Transverse colon (tissue), 4 donors: ENCODE measurements around the gene SIMC1. TPM values are rescaled to one million over a fixed set of nuclear protein-coding genes. Genes with fewer than 3 reads are reported as not detected.

Source experiments
- DNase-seq: peaks from one replicate; pipeline ENCODE4 v3.0.0-alpha.2; 2019
- H3K27ac ChIP-seq, 4 donors: fragments of 200-600 bp; sonication (generic); 2 replicates each; pipeline ENCODE4 v1.5.1; 2016 to 2018; ENCODE audit warnings: inconsistent platforms in 4 of 4
- H3K27me3 ChIP-seq: fragments of 200-600 bp; sonication (generic); 2 replicates; pipeline ENCODE4 v1.5.1; 2017; ENCODE audit warnings: inconsistent platforms
- H3K36me3 ChIP-seq, 4 donors: fragments of 200-600 bp; sonication (generic); 2 replicates each; pipeline ENCODE4 v1.5.1; 2017 to 2019; ENCODE audit warnings: inconsistent platforms in 4 of 4
- H3K4me1 ChIP-seq, 4 donors: fragments of 200-600 bp; sonication (generic); 2 replicates each; pipeline ENCODE4 v1.5.1; 2017 to 2020; ENCODE audit warnings: inconsistent platforms in 4 of 4
- H3K4me3 ChIP-seq, 4 donors: fragments of 200-600 bp; sonication (generic); 1 replicate in 1 of 4; 2 replicates in 3 of 4; pipeline versions ENCODE4 v1.5.1 to v1.6.1; 2017 to 2019; ENCODE audit warnings: inconsistent platforms in 4 of 4
- H3K9me3 ChIP-seq, 2 donors: fragments of 200-600 bp; sonication (generic); 2 replicates each; pipeline ENCODE4 v1.5.1; 2017 to 2019; ENCODE audit warnings: inconsistent platforms in 2 of 2
- EP300 ChIP-seq: sonication (generic); formaldehyde crosslinking; IDR thresholded peaks from one replicate; pipeline ENCODE4 v1.6.1; 2017; ENCODE audit warnings: antibody characterized with exemption, low read depth
- POLR2A ChIP-seq: fragments of 450-650 bp; IDR thresholded peaks from one replicate; pipeline ENCODE4 v1.6.1; 2016; ENCODE audit warnings: antibody characterized with exemption, mild to moderate bottlenecking, moderate library complexity
- POLR2AphosphoS5 ChIP-seq, 3 donors: sonication (generic); formaldehyde crosslinking; IDR thresholded peaks; one replicate each; pipeline ENCODE4 v1.6.1; 2016; ENCODE audit warnings: antibody characterized with exemption in 3 of 3
- WGBS, 2 donors: methylation state at CpG; one replicate each; pipeline ENCODE4 v1.1.5; 2018; ENCODE audit warnings: low coverage in 1 of 2; 5-methylcytosine and 5-hydroxymethylcytosine counted together
- in situ Hi-C, 4 donors: fragments of 200-750 bp; cut with MboI; loops; one replicate each; pipeline versions ENCODE4 v1.15.0 to v1.15.1; 2017; ENCODE audit warnings: low sequenced_read_pairs in 3 of 4, low pct_ligation_motif_present in 1 of 4, low pct_unique_long_range_greater_than_20kb in 1 of 4
- intact Hi-C: fragments of 100-400 bp; cut with DNase I; formaldehyde crosslinking; loops from one replicate; pipeline ENCODE4 v1.15.1; 2023; ENCODE audit warnings: low total_unique reads
- small RNA-seq, 4 donors: library from RNA; depleted of rRNA; stranded (forward); fragments of <200 nt; gene quantifications; one replicate each; pipeline ENCODE3, GENCODE V24; 2016
- total RNA-seq, 4 donors: library from RNA; depleted of rRNA; stranded (reverse); fragments of >200 nt; gene quantifications; one replicate each; pipeline ENCODE4 v1.1.0, GENCODE V29; 2016
- TF ChIP-seq, protein P1 (sequence below), 5 experiments: fragments of 200-600 bp in 3 of 5; fragments of 450-650 bp in 2 of 5; sonication (generic) in 3 of 5; IDR thresholded peaks; 1 replicate in 2 of 5; 2 replicates in 3 of 5; pipeline ENCODE4 v1.5.1; 2016 to 2017; ENCODE audit warnings: antibody characterized with exemption in 5 of 5, inconsistent platforms in 3 of 5, mild to moderate bottlenecking in 2 of 5, moderate library complexity in 1 of 5

Gene SIMC1
- total RNA-seq, 4 donors from 2014 or later = 15.0 to 21.2 (median 17.7) TPM

DNA sequence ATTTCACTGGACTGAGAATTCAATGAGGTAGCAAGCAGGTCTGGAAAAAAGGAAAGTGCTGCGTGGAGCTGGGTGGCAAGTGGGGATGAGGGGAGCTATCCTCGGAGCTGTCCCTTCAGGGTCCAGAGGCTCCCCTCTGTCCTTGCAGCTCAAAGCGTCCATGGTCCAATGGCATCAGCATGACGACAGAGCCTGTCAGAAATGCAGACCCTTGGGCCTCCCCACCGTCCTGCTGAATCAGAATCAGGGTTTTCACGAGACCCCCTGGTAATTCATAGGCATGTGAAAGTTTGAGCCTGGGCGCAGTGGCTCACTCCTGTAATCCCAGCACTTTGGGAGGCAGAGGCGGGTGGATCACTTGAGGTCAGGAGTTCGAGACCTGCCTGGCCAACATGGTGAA is 155.9 kb downstream of the SIMC1 start:
- Histone ChIP-seq H3K4me3 (no peak overlapping the region), H3K4me1 (peaks cover 0 to 14% (median 5%) of the 10 kb centered on the region in 4 donors), H3K36me3 (peaks cover 0 to 10% (median 1%) of the 10 kb centered on the region in 4 donors), H3K9me3 (no peaks in the 10 kb centered on the region), H3K27ac (no peak overlapping the region), H3K27me3 (no peaks in the 10 kb centered on the region)
- DNase-seq = no peak
- TF ChIP-seq EP300 = no peak
- TF ChIP-seq, protein P1, sequence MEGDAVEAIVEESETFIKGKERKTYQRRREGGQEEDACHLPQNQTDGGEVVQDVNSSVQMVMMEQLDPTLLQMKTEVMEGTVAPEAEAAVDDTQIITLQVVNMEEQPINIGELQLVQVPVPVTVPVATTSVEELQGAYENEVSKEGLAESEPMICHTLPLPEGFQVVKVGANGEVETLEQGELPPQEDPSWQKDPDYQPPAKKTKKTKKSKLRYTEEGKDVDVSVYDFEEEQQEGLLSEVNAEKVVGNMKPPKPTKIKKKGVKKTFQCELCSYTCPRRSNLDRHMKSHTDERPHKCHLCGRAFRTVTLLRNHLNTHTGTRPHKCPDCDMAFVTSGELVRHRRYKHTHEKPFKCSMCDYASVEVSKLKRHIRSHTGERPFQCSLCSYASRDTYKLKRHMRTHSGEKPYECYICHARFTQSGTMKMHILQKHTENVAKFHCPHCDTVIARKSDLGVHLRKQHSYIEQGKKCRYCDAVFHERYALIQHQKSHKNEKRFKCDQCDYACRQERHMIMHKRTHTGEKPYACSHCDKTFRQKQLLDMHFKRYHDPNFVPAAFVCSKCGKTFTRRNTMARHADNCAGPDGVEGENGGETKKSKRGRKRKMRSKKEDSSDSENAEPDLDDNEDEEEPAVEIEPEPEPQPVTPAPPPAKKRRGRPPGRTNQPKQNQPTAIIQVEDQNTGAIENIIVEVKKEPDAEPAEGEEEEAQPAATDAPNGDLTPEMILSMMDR (IDR thresholded peaks at IDR 0.05) = no peak
- TF ChIP-seq POLR2A = no peak
- no peak for TF ChIP-seq POLR2AphosphoS5 (IDR thresholded peaks at IDR 0.05)
- WGBS, 2 donors = 88% methylated on average over 9 of the region's 9 CpGs; no CpG with 5 or more reads in 1 of the 2 donors
- intact Hi-C loops (no loop called here), in situ Hi-C loops (no loop called here)

DNA sequence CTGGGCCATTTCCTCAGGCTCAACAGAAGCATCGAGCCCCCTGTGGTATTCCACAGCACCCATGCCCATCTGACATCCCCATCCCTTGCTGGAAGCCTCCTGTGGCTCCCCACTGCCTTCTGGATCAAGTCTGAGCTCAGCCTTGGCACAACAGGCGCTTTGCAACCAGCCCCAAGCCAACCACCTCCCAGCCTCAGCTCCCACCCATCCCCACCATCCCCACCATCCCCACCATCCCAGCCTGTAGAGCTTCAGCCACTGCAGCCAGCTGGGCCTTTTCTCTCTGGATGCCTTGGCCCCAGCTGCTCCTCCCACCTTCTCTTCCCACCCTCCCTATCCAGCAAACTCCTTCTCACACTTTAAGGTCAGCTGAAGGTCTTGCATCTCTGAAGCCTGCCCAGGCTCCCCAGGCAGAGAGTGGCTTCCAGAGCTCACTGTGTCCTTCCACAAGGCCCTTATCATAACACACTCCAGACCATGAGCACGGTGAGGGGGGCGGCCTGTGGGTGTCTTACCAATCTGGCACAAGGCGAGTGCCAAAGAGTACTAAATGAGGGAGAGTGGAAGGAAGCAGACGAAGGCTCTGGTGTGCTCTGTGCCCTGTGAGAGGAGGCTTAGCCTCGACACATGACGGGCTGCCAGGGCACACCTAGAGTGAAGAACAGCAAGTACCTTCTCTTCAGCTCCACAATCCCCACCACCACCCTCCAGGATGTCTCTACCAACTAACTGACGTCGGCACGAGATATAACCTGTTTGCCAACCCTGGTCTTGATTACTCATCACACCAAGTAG is 156.9 kb downstream of the SIMC1 start:
- intact Hi-C loops = no loop called here
- H3K36me3 ChIP-seq = peaks cover 0 to 10% (median 1%) of the 10 kb centered on the region in 4 donors
- DNase-seq = no peak
- no peak overlapping the region for H3K27ac ChIP-seq
- H3K27me3 ChIP-seq = no peaks in the 10 kb centered on the region
- TF ChIP-seq EP300 (no peak), POLR2A (no peak), POLR2AphosphoS5 (IDR thresholded peaks at IDR 0.05) (no peak)
- TF ChIP-seq, protein P1 (IDR thresholded peaks at IDR 0.05) = no peak
- no peak overlapping the region for H3K4me3 ChIP-seq
- no peaks in the 10 kb centered on the region for H3K9me3 ChIP-seq
- peaks cover 0 to 10% (median under 1%) of the 10 kb centered on the region in 4 donors for H3K4me1 ChIP-seq
- in situ Hi-C loops = no loop called here
- 86 to 95% methylated on average over 4 to 11 of the region's 11 CpGs for WGBS, 2 donors

Small RNA genes lying within 50 kb of the gene (small RNA-seq; reads per million reads assigned to genes)
- gene MIR1271 = 0 to 2.5 (median 0.65) reads per million in 4 donors

Other genes with a start within 250 kb of the SIMC1 start
- gene KIAA1191, start 123.3 kb downstream of the SIMC1 start, total RNA-seq = 100 to 1,000 TPM in 3 of 4 donors, 10 to 100 TPM in 1; 80.8 to 157 (median 111) TPM
- 1 to 10 TPM; 1.1 to 4.9 (median 2.6) TPM for gene ARL10, start 127.1 kb downstream of the SIMC1 start, total RNA-seq
- 10 to 100 TPM in 1 of 4 donors, 1 to 10 TPM in 3; 1.8 to 12.7 (median 8.5) TPM for gene NOP16, start 150.2 kb downstream of the SIMC1 start, total RNA-seq
- 100 to 1,000 TPM; 158 to 320 (median 207) TPM for gene HIGD2A, start 150.3 kb downstream of the SIMC1 start, total RNA-seq
- gene CLTB, start 178.1 kb downstream of the SIMC1 start, total RNA-seq = 100 to 1,000 TPM; 167 to 272 (median 265) TPM
- gene FAF2, start 210.0 kb downstream of the SIMC1 start, total RNA-seq = 10 to 100 TPM in 3 of 4 donors, 1 to 10 TPM in 1; 3.8 to 32.4 (median 26.5) TPM